HCEC 1CT (cell line): Measurements from ENCODE around the gene PIWIL1.

ENCODE experiments used
- DNase-seq: peaks from one replicate; pipeline ENCODE4 v3.0.0-alpha.2; 2017

PIWIL1 gene

DNA sequence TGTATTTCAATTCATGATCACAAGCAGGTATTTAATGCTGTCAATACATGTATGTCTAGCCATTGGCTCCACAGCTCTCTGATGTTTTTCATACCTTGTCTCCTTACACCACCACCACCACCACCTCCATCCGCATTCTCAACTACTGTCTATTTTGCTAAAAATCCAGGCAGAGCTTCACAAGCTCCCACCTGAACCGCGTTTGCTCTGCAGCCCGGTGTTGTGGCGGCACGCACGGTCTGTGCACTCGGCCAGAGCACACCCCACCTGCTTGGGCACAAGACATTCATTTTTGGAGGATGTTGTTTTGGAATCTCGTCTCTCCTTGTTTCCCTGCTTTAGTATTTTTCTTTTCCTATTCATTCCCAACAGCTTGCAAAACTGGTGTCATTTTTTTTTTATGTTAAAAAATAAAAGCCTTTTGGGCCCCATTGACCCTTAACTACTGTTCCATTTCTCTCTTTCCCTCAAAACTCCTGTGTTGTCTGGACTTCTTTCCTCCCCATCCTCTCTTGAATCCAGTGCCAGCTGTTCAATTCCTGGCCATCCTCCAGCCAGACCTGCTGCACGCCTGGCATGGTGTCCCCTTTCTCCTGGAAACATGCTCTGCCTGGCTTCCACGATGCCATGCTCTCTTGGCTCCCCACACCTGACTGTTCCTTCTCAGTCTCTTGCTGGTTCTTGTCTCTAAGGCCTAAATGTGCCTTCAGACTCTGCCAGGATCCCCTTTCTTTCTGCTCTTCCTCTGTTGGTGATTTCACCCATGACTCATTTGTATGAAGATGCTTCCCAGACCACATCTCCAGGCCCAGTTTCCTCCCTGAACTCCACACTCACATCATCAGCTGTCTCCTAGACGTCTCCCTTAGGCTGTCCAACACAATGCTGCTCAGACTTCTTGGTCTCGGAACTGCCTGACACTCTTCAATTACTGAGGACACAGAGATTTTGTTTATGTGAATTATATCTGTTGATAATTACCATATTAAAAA is 37.9 kb downstream of the PIWIL1 start:
- DNase-seq: no peak

- DNase-seq: no peak
These were observed 45.1 kb downstream of the PIWIL1 start for GRCh38 chr12:130382818-130383217.

DNA sequence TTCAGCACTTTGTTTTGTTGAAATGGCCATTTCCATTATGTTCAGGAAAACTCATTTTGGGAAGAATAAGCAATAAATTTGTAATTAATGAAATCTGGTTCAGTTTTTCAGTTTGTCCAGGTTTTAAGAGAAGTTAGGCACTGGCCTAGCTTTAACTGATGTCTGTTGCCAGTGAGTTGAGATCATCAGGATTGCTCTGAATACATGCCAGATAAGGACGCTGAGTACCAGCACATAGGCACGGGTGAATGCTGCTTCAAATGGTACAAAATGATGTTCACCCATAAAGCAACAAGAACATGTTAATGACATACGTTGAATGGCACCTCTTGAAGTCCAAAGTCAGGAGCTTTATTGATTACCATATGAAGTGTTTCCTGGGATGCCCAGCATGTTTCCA is 46.5 kb downstream of the PIWIL1 start:
- no peak for DNase-seq

GRCh38 chr12:130385193-130385592 is 47.5 kb downstream of the PIWIL1 start:
- DNase-seq: no peak

DNA sequence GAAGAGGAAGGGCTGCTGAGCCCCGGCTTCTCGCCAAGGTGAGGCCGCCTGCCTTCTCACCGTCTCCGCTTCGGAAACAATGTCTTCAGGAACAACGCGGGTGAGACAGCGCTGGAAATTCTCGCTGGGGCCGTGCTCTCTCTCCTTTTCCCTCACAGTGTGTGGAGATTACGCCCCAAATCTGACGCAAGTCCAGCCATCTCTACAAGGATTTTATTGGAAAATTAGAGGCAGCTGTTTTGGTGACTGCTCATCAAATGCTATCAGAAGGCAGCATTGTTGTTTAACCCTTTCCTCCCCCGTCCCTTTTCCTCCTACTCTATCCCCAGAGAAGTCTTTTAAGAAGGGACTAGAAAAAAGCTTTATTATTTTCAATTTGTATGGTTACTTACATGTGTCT is 53.5 kb downstream of the PIWIL1 start:
- no peak for DNase-seq

DNA sequence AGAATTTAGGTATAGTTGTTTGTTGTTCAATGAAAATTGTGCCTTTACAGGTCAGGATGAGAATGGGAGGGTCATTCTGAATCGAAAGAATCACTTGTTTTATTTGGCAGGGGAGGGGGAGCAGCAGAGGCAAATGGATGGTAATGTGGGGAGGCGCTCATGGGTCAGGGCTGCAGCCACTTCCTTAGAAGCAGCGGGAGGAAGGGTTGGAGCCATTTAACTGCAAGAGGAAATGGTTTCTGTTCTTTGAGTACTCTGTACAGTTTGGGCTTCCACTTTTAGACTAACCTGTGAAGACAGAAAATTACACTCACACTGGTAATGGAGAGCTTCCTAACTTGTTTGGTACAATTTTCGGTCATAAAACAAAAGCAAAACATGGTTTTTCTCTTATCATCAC is 57.2 kb downstream of the PIWIL1 start:
- DNase-seq: no peak

DNA sequence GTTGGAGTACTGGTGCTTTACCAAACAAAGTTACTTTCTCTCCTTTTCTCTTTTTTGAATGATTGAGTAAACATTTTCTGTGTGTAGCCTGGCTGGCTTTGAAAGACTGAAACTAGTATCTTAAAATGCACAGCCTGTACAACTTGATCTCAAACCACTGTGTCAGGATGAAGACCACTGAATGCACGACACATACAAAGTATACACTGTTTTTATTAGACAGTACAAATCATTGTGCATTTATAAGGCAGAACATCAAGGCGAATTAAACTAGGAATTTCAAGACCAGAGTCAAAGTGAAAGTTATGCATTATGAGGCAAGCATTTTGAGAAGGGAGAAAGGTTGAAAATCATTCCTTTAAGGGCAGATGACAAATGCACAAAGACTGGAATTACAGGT is 59.0 kb downstream of the PIWIL1 start:
- no peak for DNase-seq

- DNase-seq: no peak
These were observed 60.6 kb downstream of the PIWIL1 start for GRCh38 chr12:130398100-130398848.

DNA sequence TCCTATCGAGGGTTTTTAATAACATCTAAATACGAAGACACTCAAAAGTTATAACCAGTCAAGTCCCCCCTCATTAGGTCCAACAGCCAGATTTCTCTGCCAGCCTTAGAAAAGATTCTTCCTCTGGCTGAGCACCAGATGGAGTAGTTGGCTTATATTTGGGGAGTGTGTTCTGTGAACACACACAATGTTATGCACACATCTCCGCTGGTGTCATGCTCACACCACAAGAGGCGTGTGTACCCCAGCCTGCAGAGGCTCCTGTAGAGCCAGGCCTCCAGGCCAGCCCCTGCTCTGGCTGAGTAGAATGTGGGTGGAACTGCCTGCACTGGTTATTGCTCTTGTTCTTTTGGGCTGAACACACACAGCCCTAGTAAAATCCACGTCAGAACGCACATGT is 64.0 kb downstream of the PIWIL1 start:
- DNase-seq: no peak

- DNase-seq: no peak
These were observed 67.6 kb downstream of the PIWIL1 start for GRCh38 chr12:130405332-130405731.

GRCh38 chr12:130412384-130412783 is 74.7 kb downstream of the PIWIL1 start:
- no peak for DNase-seq

- DNase-seq: no peak
These were observed 76.2 kb downstream of the PIWIL1 start for GRCh38 chr12:130413909-130414308.

GRCh38 chr12:130414381-130414780 is 76.7 kb downstream of the PIWIL1 start:
- DNase-seq: no peak

DNA sequence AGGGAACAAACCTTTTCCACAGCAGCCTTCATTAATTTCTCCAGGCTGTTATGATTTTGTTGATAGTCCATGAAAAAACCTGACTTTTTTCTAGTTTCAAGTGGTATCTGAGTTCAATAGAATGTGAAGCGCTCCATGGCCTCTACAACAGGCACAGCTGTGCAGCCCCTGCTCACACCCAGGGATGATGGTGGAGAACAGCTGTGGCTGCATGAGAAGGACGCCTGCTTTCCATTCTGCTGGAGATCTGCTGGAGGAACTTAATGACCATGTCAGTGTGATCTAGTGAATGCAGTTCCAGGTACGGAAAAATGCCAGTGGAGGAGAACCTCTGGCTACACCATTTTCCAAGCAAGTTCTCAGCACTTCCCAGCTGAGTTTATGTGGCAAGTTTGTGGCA is 80.6 kb downstream of the PIWIL1 start:
- DNase-seq: no peak

- no peak for DNase-seq
These were observed 81.4 kb downstream of the PIWIL1 start for GRCh38 chr12:130419116-130419515.

DNA sequence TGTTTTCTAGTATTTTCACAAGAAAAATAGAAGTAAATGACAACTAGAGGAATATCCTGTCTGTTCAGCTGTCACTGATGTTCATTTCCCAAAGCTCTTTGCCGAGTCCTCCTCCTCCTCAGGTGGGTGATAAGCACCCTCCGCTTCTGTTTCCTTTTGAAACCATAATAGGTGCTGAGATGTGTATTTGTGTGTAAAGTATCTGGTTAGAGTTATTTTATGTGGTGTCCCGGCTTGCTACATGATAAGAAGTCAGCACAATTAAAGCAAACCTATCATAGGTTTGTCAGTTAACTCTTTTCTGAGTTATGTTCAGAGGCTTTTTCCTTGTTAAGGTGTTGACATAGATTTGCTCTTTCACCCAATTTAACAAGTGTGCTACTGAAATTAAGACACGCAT is 82.4 kb downstream of the PIWIL1 start:
- DNase-seq: no peak

DNA sequence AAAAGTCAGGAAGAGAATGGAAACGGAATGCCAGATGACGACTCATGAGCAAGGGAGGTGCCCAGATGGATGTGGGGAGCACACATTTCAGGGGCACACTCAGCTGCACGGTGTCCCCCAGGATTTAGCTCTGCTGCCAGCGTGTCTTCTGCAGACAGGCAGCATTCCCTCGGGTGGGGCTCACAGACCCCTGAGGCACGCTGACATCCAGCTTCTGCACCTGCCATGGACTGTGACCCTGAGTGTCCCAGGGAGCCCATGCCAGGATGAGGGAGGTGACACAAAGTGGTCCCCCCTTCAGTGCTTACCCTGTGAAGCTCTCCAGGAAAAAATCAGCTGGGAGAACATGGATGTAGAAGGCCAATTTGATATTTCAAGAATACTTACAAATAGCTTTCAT is 84.2 kb downstream of the PIWIL1 start:
- no peak for DNase-seq
